C4-2B (cell line): ENCODE results near the gene SIL1.
A peak's percentile ranks its signal among the peaks of the same experiment; 100 is the strongest.
"Not testable (repeated sequence)": the region's sequence is repeated elsewhere in the genome, so short reads cannot be mapped to it uniquely, and the experiment has no call there.

Source experiments
- H3K27ac ChIP-seq: fragments of 450-650 bp; 2 replicates; pipeline ENCODE4 v1.5.1; 2017
- CTCF ChIP-seq: fragments of 450-650 bp; conservative IDR thresholded peaks from 2 replicates; pipeline ENCODE4 v1.5.1; 2017; ENCODE audit warnings: mild to moderate bottlenecking
- ZFX ChIP-seq: fragments of 450-650 bp; IDR thresholded peaks from 2 replicates; pipeline ENCODE4 v1.6.1; 2017

Gene SIL1

GRCh38 chr5:139181322-139181730 is 16.8 kb downstream of the SIL1 start:
- TF ChIP-seq ZFX (no peak), CTCF (no peak)
- no peak overlapping the region for H3K27ac ChIP-seq

- no peak overlapping the region for H3K27ac ChIP-seq
- TF ChIP-seq ZFX (no peak), CTCF (no peak)
Observed at GRCh38 chr5:139180850-139181249, 17.3 kb downstream of the SIL1 start.

GRCh38 chr5:139179778-139180513 is 18.2 kb downstream of the SIL1 start:
- peak overlapping the region; percentile 76 for H3K27ac ChIP-seq

GRCh38 chr5:139178935-139179334 is 19.2 kb downstream of the SIL1 start:
- H3K27ac ChIP-seq = peak overlapping the region; percentile 76

GRCh38 chr5:139178589-139178917 is 19.6 kb downstream of the SIL1 start:
- peak overlapping the region; percentile 76 for H3K27ac ChIP-seq
- no peak for TF ChIP-seq CTCF

More at GRCh38 chr5:139178935-139179334, 19.2 kb downstream of the SIL1 start:
- no peak for TF ChIP-seq ZFX
- no peak for TF ChIP-seq CTCF

- peak overlapping the region; percentile 76 for H3K27ac ChIP-seq
- TF ChIP-seq ZFX (no peak), CTCF (no peak)
Observed at GRCh38 chr5:139177809-139178588, 20.2 kb downstream of the SIL1 start.

- H3K27ac ChIP-seq = peak overlapping the region; percentile 76
Observed at GRCh38 chr5:139177281-139177680, 20.9 kb downstream of the SIL1 start.

GRCh38 chr5:139174382-139174781 is 23.8 kb downstream of the SIL1 start:
- not testable (repeated sequence) for H3K27ac ChIP-seq

GRCh38 chr5:139171779-139172404 is 26.3 kb downstream of the SIL1 start:
- no peak overlapping the region for H3K27ac ChIP-seq
- no peak for TF ChIP-seq CTCF
- no peak for TF ChIP-seq ZFX
